Fibroblast of lung (primary cell): Measurements from ENCODE around the gene CWC15. TPM values are rescaled to one million over a fixed set of nuclear protein-coding genes. Genes with fewer than 3 reads are reported as not detected.

Experiments used
- DNase-seq, 2 donors: peaks; one replicate each; pipeline versions ENCODE4 v3.0.0 to v3.0.0-alpha.2; 2010; ENCODE audit warnings: low read depth in 2 of 2
- H2AFZ ChIP-seq: 2 replicates; pipeline ENCODE4 v1.5.1; 2012; ENCODE audit warnings: low read length, control low read depth, inconsistent platforms
- H3K27ac ChIP-seq: 2 replicates; pipeline ENCODE4 v1.5.1; 2011; ENCODE audit warnings: low read length, control low read depth; ENCODE audit not compliant: insufficient read depth
- H3K27me3 ChIP-seq: 2 replicates; pipeline ENCODE4 v1.5.1; 2011; ENCODE audit warnings: mild to moderate bottlenecking, low read length; ENCODE audit not compliant: control insufficient read depth, insufficient read depth
- H3K36me3 ChIP-seq: 2 replicates; pipeline ENCODE4 v1.5.1; 2011; ENCODE audit warnings: low read length; ENCODE audit not compliant: control insufficient read depth, insufficient read depth
- H3K4me1 ChIP-seq: 2 replicates; pipeline ENCODE4 v1.5.1; 2011; ENCODE audit warnings: low read length; ENCODE audit not compliant: control insufficient read depth, insufficient read depth; ENCODE audit errors: extremely low read depth
- H3K4me2 ChIP-seq: 2 replicates; pipeline ENCODE4 v1.5.1; 2011; ENCODE audit warnings: low read length, control low read depth; ENCODE audit not compliant: insufficient read depth; ENCODE audit errors: extremely low read depth
- H3K4me3 ChIP-seq, 4 experiments: fragments of 200-600 bp in 1 of 4; sonication (generic) in 1 of 4; replicated peaks in 1 of 4; 2 replicates each; pipeline ENCODE4 v1.5.1; 2011 to 2016; ENCODE audit warnings: low read length in 4 of 4, low read depth in 3 of 4, mild to moderate bottlenecking in 3 of 4, control low read depth in 2 of 4, inconsistent platforms in 1 of 4, mixed read lengths in 1 of 4; ENCODE audit not compliant: insufficient read depth in 1 of 4; ENCODE audit errors: control extremely low read depth in 1 of 4
- H3K79me2 ChIP-seq: 2 replicates; pipeline ENCODE4 v1.5.1; 2012; ENCODE audit warnings: mild to moderate bottlenecking, low read length, inconsistent platforms; ENCODE audit not compliant: control insufficient read depth, insufficient read depth
- H3K9ac ChIP-seq: 2 replicates; pipeline ENCODE4 v1.5.1; 2011; ENCODE audit warnings: mild to moderate bottlenecking, low read length, control low read depth; ENCODE audit not compliant: insufficient read depth
- H3K9me3 ChIP-seq: 2 replicates; pipeline ENCODE4 v1.5.1; 2012; ENCODE audit warnings: low read depth, low read length; ENCODE audit not compliant: control insufficient read depth, insufficient read depth
- H4K20me1 ChIP-seq: 2 replicates; pipeline ENCODE4 v1.5.1; 2011; ENCODE audit warnings: low read length; ENCODE audit not compliant: control insufficient read depth, insufficient read depth; ENCODE audit errors: extremely low read depth
- EZH2 ChIP-seq: IDR thresholded peaks from 2 replicates; pipeline ENCODE4 v1.5.1; 2012; ENCODE audit warnings: low read length, control low read depth, mild to moderate bottlenecking; ENCODE audit errors: missing control alignments
- polyA plus RNA-seq, 2 donors: library from polyadenylated mRNA; depleted of rRNA in 1 of 2; stranded (reverse) in 1 of 2; unstranded in 1 of 2; fragments of >200 nt; gene quantifications; 2 replicates each; pipeline ENCODE4 v1.2.1, GENCODE V29; 2011 to 2012; ENCODE audit warnings: missing spikeins in 1 of 2
- total RNA-seq: library from RNA; depleted of rRNA; stranded (reverse); fragments of >200 nt; gene quantifications from 2 replicates; pipeline ENCODE4 v1.2.1, GENCODE V29; 2014
- TF ChIP-seq, protein P1 (sequence below), 2 donors: IDR thresholded peaks in 1 of 2; conservative IDR thresholded peaks in 1 of 2; 1 replicate in 1 of 2; 2 replicates in 1 of 2; pipeline ENCODE4 v1.5.1; 2011 to 2012; ENCODE audit warnings: low read length in 2 of 2, control low read depth in 1 of 2, inconsistent platforms in 1 of 2, low read depth in 1 of 2, mild to moderate bottlenecking in 1 of 2

Gene CWC15
- total and polyA plus RNA-seq, 2 donors (not counting 1 experiment from before 2014, with no cell fraction given), result 42.1 to 51.4 TPM

DNA sequence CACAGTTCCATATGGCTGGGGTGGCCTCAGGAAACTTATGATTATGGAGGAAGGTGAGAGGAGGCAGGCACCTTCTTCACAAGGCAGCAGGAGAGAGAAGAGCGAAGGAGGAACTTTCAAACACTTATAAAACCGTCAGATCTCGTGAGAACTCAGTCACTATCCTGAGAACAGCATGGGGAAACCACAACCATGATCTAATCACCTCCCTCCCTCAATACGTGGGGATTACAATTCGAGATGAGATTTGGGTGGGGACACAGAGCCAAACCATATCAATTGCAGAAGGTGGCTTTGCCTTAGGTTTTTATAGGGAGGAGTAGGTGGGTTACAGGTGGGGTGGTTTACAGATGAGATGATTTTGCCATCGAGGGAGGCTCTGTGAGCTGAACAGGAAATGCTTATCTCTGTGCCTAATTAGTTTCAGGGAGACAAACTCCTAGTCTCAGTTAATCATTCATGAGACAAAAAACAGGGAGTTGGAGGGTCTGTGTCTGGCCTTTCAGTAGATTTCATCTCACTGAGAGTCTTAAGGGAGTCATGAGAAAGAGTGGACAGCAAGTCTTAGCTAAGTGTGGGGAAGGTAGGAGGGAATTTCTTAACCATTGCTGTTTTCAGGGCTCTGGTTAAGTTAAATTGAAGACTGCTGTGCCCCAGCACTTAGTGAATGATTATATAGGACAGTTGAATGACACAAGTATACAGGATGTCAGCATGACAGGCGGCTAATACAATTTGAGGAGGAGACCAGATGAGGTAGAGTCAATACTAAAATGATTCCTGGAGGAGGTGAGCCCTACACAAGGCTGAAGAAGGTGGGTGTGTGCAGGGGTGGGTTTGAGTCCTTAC, 47.7 kb downstream of the CWC15 start:
- Histone ChIP-seq H3K9me3 (no peaks in the 10 kb centered on the region), H3K79me2 (no peaks in the 10 kb centered on the region), H3K4me1 (peaks cover 39% of the 10 kb centered on the region), H3K36me3 (no peaks in the 10 kb centered on the region), H3K27ac (peak overlapping the region; percentile 94), H3K9ac (no peak overlapping the region), H3K4me2 (no peak overlapping the region), H4K20me1 (no peaks in the 10 kb centered on the region), H3K27me3 (no peaks in the 10 kb centered on the region), H3K4me3 (no peak overlapping the region), H2AFZ (no peak overlapping the region)
- TF ChIP-seq EZH2, result no peak
- TF ChIP-seq, protein P1, sequence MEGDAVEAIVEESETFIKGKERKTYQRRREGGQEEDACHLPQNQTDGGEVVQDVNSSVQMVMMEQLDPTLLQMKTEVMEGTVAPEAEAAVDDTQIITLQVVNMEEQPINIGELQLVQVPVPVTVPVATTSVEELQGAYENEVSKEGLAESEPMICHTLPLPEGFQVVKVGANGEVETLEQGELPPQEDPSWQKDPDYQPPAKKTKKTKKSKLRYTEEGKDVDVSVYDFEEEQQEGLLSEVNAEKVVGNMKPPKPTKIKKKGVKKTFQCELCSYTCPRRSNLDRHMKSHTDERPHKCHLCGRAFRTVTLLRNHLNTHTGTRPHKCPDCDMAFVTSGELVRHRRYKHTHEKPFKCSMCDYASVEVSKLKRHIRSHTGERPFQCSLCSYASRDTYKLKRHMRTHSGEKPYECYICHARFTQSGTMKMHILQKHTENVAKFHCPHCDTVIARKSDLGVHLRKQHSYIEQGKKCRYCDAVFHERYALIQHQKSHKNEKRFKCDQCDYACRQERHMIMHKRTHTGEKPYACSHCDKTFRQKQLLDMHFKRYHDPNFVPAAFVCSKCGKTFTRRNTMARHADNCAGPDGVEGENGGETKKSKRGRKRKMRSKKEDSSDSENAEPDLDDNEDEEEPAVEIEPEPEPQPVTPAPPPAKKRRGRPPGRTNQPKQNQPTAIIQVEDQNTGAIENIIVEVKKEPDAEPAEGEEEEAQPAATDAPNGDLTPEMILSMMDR (conservative IDR thresholded peaks at IDR 0.05 in 1 of 2, IDR thresholded peaks at IDR 0.05 in 1 of 2; ENCODE audit: low read depth in 1 of 2, low read length in 2 of 2), result no peak
- no peak for DNase-seq

DNA sequence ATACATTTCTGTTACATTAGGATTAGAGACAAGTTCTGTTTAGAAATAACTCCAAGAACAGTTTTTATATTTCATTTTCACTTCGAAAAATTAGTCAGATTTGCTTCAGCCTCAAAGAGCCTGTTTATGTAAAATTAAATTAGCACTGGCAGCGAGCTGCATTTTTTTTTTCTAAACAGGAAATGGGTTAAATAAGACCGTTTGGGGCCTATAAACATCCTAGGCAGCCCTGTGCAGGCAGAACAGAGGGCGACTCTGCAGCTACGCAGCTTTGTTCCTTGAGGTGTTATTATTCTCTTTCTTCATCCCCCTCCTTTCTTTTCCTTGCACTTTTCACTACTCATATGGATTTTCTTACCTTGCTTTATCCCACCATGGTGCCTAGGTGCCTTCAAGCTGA, 48.7 kb downstream of the CWC15 start:
- DNase-seq, result peak in 1 of 2 donors; percentile 42
- Histone ChIP-seq H3K9me3 (no peaks in the 10 kb centered on the region), H3K27ac (peak overlapping the region; percentile 48), H3K9ac (no peak overlapping the region), H2AFZ (peak overlapping the region; percentile 7), H3K79me2 (no peaks in the 10 kb centered on the region), H3K36me3 (no peaks in the 10 kb centered on the region), H3K4me2 (no peak overlapping the region), H4K20me1 (no peaks in the 10 kb centered on the region), H3K4me1 (peaks cover 39% of the 10 kb centered on the region), H3K4me3 (no peak overlapping the region), H3K27me3 (no peaks in the 10 kb centered on the region)
- TF ChIP-seq, protein P1 (conservative IDR thresholded peaks at IDR 0.05 in 1 of 2, IDR thresholded peaks at IDR 0.05 in 1 of 2; ENCODE audit: low read depth in 1 of 2, low read length in 2 of 2), result no peak
- no peak for TF ChIP-seq EZH2

DNA sequence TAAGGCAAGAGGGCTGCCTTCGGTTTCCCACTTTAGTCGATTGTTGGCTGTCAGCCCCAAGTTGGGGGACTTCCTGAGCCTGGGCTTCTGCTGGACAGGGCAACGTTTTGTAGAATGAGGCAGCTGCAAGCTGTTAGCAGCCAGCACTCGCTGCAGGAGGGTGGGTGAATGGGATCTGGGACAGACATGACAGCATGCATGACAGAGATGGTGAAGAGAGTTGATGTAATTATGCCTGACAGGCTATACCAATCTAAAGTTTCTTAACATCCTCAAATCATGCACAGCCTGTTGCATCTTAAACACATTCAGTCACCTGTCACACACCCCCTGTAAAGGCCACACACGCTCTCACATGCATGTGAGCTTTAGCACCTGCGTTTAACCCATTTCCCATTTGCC, 49.2 kb downstream of the CWC15 start:
- Histone ChIP-seq H3K36me3 (no peaks in the 10 kb centered on the region), H3K27me3 (no peaks in the 10 kb centered on the region), H3K9ac (no peak overlapping the region), H3K79me2 (no peaks in the 10 kb centered on the region), H3K4me2 (peak overlapping the region; percentile 38), H4K20me1 (no peaks in the 10 kb centered on the region), H3K4me1 (peaks cover 39% of the 10 kb centered on the region), H3K27ac (peak overlapping the region; percentile 48), H2AFZ (peak overlapping the region; percentile 13), H3K9me3 (no peaks in the 10 kb centered on the region), H3K4me3 (no peak overlapping the region)
- DNase-seq, result peak in 1 of 2 donors; percentile 28
- TF ChIP-seq, protein P1 (conservative IDR thresholded peaks at IDR 0.05 in 1 of 2, IDR thresholded peaks at IDR 0.05 in 1 of 2; ENCODE audit: low read depth in 1 of 2, low read length in 2 of 2), result no peak
- no peak for TF ChIP-seq EZH2
